GM12891 (cell line): ENCODE results near the gene LBX2.

Source experiments
- POLR2A ChIP-seq: IDR thresholded peaks from 2 replicates; pipeline ENCODE4 v1.6.1; 2011; ENCODE audit warnings: low read depth, low read length, control low read depth
- SPI1 ChIP-seq: IDR thresholded peaks from 2 replicates; pipeline ENCODE4 v1.6.1; 2011; ENCODE audit warnings: low read depth, low read length, control low read depth

DNA sequence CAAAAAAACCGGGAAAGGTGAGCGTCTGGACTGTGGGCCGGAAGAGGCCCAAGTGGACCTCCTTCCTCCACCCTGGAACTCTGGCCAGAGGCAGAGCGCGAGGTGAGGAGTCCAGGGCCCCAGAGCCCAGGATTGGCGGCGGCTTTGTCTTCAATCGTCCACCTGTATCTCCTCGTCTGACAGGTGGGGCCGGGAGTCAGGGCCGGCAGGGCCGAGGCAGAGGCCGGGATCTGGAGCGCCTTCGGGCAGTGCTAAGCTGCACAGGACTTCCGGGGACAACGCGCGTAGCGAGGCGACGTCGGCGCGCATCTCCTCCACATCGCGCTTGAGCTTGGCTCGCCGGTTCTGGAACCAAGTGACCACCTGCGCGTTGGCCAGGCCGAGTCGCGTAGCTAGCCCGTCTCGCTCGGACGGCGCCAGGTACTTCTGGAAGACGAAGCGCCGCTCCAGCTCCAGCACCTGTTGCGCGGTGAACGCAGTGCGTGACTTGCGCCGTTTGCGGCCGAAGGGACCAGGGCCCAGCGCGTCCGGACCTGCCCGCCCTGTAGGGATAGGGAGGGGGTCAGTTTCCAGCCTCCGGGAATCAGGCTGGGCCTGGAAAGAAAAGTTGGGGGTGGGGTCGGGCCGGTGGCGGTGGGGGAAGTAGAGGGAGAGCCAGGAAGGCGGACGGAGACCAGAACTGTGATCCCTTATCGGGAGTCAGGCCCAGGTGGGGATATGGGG is 1.5 kb downstream of the LBX2 start:
- no peak for TF ChIP-seq POLR2A
- TF ChIP-seq SPI1 = no peak
